8988T (cell line): ENCODE results near the gene STK39.

ENCODE experiments used
- DNase-seq: peaks from one replicate; pipeline ENCODE4 v3.0.0; 2011

STK39 gene

DNA sequence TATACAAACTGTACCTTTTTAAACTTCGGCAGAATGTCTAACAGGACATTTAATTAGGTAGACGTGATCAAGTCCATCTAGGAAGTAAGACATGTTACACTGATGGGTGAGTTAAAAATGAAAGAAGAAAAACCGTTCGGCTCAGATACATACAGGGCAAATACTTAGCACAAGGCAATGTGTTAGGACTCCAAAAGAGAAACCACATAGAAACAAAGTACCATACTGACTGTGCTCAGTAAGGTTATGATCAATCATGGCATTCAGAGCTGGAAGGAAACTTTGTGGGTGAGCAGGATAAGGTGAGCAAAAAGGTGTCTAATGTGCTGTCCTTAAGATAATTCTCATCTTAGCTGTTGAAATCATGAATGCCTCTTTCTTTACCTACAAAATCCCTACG is 211.9 kb downstream of the STK39 start:
- DNase-seq, result no peak

DNA sequence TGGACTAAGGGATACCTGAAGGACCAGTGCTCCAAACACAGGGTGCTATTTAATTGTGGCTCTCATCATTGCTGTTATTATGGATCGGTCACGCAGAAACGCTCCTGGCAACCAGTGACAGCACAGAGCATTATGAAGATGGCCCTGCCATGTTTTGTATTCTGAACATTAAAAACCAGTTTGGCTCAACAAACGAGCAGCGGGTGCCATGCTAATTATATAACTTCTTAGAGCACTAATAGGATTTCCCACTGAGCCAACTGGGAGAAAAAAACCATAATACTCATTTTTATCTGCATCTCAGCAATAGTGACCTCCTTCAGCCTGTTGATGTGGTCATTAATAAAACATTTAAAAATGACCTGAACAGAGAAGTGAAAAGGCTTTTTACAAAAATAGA is 212.8 kb downstream of the STK39 start:
- no peak for DNase-seq

DNA sequence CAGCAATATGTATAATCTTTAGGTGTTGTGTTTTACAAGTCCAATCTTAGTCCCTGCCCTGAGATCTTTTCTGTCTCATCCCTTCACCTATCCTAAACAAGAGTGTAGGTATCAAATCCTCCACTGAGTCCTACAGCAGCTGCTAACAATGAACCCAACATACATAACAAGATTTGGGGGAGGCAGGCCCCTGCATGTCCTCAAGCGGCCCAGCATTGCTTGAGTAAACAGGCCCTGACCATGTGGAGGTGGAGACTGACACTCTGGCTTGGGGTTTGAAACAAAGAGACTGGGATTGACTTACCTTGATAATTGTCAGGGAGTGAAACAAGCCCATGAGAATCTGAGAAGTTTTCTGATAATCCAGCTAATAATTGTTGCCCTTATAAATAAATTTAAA is 213.4 kb downstream of the STK39 start:
- DNase-seq, result no peak

DNA sequence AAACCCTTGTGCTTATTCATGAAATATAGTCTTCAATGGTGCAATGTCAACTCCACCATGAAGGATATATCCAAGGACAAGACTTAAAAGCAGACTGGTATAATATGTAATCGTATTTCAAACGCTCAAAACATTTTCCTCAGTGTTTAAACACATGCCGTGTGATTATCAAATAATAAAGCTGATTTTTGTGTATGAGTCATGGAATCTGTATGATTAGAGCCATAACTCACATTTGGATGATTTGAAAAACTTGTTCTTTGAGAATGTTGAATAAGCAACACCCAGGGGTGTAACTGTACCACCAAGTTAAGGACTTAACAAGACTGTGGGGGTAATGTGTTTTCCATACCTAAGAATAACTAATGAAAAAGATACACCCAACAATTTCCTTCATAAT is 215.3 kb downstream of the STK39 start:
- no peak for DNase-seq

DNA sequence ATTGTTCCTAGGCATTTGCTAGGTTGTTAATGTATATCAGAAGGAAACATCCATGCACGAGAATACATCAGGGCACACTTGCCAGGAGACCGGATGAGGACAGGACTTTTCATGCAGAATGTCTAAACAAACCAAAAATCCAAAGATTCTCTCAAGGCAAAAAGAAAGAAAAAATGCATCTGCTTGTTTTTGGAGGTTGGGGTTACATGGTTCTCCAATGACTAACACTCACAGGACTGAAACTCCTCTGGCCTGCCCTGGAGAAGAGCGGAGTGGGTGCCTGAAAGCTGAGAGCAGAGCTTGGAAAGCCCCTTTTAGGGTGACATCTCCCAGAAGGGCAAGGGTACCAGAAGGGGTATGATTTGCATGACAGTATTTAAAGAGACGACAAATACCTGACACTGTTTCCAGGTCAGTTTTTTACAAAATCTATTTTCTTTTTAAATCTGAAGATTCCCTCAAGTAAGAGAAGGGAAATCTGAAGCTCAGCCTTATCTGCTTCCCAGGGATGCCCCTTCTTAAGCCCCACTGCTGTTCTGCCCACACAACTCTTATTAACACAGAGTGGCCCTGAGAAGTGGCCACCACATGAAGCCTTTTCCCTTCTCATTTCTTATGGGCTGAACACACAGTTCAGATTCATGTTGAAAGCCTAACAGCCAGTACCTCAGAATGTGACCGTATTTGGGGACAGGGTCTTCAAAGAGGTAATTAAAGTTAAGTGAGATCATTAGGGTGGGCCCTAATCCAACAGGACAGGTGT is 216.4 kb downstream of the STK39 start:
- DNase-seq, result no peak

DNA sequence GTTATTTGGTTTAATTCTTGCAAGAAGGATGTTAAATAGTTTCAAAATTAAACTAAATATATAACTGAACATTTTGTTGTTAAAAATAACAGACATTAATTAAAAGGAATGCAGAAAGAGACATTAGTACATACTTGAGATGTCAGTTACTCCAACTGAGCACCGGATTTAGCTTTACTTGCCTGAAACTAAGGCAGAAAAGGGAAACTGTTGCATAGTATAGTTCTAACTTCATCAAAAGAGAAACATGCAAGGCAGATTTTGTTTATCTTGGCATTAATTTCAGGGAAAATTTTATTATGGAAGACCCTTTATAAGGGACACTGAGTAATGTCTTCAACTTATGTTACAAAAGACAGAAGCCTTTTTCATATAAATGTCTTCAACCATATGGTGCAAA is 218.3 kb downstream of the STK39 start:
- DNase-seq, result no peak

DNA sequence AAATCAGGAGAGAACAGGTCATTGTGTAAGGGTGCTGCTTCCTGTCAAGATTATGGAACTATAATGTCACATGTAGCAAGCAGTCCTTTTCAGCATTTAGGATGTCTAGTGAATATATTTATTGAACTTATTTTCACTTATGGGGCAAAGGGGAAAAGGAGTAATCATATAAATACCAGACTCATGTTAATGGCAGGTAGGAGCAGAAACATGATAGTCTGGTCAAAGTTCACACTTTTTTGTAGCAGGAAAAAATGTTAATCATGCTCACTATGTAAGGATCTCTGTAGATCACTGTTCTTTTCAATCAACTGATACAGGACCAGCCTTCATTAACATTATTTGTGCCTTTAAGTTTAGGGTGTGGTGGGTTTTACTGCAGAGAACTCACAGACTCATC is 219.0 kb downstream of the STK39 start:
- DNase-seq, result no peak

DNA sequence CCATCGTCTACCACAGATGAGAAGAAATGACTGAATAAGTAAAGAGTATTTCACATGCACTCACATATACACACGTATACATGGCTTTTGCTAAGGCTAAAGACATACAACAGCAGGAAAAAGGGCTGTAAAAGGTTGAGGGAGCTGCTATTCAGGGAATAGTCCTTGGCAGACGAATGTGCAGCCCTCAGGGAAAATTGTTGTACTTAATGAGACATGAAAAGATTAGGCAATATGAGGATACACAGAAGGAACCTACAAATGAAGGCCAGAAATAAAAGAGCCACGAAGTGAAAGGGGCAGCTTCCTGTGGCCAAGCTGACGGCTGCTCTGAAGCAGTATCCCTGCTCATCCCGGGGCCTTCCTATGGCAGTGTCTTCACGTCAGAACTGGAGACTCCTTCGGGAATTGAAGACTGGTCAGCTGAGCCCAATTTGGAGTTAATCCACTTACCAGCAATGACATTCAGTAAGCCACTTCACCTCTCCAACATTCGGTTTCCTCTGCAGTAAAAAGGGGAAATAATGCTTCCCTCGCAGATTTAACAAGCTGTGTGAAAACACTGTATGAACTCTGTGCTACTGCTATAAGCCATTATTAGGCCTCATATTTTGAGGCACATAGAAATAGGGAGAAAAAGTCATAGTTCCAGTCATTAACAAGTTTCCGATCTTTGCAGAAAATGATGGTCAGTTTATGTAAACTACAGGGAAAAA is 221.8 kb downstream of the STK39 start:
- no peak for DNase-seq

DNA sequence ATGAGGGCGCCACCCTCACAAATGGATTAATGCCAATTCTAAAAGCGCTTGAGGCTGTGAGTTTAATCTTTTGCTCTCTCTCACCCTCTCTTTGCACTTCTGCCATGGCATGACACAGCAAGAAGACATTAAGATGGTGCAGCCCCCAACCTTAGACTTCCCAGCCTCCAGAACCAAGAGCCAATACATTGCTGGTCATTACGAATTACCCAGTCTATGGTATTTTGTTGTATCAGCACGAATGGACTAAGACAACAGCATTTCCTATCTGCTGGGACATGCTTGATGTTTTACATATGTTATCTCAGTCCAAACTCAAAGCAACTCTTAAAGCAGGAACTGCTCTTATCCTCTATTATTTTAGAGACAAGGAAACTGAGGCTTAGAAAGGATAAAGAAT is 222.9 kb downstream of the STK39 start:
- DNase-seq, result no peak

DNA sequence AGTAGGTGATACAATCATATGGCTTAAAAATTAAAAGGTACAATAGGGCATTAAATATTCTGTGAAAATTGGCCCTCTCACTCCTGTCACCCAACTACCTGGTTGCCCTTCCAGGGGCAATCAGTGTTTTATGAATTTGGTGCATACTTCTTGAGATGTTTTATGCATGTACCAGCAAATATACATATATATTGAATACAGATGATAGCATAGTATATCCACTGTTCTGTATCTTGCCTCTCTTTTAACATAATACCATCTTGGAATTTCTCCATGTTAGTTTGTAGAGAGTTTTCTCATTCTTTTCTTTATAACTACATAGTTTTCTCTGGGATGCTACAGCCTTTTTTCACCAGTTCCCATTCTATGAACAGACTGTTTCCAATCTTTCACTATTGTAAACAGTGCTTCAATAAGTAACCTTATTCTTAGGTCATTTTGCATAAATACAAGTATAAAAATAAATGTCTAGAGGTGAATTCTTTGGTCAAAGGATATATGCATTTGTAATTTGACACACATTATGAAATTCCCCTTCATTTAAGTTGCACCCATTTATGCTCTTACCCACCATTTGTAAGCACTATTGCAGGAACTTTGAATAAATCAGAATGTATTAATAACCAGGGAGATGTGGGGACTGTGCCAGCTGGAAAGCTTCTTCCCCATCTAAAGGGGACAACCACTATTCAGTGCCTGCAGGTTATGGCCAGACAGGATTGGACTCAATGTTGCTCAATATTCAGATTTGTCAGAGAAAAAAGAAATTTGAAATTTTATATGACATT is 225.4 kb downstream of the STK39 start:
- no peak for DNase-seq

DNA sequence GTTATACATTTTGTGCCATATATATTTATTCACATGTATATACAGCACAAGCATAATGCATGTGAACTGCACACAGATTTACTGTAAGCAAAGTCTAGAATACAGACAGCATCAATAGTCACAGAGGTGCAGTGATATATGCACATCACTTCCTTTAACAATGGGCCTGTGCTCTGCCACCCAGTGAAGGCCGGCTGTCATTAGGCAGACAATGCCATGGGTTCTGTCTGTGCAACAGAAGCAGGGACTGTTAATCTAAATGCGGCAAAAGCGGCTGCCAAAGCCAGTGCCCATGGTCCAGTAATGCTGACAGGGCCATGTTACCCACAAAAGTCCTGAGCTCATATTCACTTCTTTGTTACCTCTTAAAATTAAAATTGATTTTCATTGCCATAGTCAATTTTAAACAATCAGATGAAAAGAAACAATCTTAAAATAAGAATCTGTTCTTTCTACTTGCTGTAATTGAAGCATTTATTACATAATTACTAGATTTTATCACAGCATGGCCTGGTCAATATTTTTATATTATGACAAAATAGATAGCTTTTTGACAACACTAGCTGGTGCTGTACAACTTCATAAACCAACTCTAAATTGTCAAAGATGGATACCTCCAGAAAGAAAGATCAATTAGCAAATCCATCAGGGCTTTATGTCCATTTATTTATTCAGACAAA is 232.0 kb downstream of the STK39 start:
- DNase-seq, result no peak

DNA sequence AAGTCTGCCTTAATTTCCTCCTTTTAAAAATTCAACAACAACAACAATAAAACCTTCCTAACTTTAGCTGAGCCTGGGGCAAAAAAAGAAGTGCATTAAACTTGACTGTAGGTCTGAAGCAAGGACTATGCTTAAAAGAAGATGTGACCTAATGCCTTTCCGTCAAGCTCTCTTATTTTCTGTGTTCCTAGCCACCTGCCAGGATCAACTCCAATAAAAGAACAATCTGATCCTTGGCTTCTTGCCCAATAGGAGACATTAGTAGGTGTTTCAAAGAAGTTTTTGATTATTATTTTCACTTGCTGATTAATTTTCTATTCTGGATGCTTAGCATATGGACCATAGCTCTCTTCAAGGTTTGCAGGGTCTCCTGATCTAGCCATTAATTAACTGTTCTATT is 237.5 kb downstream of the STK39 start:
- no peak for DNase-seq

DNA sequence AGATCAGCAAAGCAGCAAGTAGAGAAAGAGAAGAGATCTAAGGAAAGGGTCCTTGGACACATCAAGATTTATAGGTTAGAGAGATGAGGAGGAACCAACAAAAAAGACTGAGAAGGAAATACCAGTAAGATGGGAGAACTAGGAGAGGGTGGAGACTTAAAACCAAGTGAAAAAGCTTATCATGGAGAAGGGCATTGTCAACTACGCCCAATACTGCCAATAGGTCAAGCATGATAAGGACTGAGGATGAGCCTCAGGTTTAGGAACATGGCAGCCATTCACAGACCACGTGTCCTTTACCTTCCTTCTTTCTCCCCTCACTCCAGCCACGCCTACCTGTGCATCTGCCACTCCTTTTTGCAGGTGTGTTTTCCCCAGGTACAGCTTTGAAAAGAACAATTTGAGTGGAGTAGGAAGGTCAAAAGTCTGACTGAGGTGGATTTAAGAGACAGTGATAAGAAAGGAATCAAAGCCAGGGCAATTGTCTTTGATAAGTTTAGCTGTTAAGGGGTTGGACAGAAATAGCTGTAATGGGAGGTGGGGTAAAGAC is 238.7 kb downstream of the STK39 start:
- no peak for DNase-seq

DNA sequence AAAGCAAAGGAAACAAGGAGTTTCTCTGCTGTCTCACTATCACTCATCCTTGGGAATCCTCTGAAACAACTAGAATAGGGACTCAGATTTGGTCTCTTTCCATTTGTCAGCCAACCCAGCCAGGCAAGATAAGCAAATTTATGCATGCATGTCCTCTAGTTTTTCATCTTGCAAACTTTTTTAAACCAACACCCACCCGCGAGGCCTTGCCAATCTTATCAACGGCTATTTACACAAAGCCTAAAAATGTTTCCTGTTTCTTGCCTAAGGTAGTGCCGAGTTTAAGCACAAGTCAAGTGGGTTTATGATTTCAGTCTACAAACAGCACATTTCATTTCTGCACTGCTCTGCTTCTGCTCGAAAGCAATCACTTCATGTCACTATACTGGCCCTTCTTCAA is 240.9 kb downstream of the STK39 start:
- DNase-seq, result no peak

DNA sequence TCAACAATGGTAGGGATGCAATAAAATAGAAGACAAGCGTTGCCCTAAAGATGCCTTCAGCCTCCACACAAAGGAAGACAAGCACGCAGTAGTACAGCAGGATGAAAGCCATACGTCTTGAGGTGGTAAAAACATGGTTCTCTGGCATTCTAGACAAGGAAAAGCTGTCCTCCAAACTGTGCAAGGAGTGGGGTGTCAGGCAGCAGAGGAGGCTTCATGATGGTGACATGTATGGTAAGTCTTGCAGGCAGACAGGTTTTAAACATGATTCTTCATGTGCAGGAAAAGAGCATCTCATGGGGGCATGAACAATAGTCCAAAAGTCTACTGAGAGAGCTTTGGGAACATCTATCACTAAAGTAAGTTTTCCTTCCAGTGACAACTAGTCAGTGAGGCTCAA is 241.8 kb downstream of the STK39 start:
- DNase-seq, result no peak

DNA sequence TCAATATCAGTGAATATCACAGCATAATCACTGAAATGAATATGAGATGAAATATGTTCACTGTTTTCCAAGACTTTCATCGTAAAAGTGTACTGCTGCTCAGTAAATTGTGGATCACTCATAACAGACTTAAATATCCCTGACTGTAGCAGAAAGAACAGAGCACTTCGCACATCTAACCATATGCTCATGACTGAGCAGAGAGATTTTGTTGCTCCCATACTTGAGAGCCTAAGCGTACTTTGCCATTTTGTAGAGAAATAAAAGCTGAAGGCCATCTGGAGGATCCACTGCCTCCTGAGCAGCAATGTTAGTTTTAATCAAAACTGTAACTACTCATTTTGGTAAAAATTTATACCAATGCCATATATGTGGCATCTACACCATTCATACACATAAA is 243.5 kb downstream of the STK39 start:
- no peak for DNase-seq

DNA sequence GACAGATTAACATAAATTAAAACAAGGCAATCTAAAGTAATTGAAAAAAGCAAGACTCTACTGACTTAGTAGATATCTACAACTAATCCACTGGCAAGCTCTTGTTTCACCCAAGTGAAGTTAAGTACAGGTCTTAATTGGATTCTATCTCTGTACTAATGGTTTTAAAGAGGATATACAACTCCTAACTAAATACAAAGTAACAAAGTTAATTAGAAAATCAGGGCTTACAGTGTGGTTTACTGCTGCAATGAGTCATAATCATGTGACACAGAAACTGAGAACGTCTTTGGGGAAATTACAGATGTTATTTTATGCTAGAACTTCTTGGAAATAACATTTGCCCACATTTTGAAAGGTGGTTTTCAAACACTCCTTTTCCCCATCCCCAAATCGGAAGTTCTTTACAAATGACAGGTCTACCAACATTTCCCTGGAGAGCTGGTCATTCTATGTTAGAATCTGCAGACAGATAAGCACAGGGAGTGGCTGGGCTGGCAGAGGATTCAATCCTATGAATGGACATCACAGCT is 245.3 kb downstream of the STK39 start:
- no peak for DNase-seq

DNA sequence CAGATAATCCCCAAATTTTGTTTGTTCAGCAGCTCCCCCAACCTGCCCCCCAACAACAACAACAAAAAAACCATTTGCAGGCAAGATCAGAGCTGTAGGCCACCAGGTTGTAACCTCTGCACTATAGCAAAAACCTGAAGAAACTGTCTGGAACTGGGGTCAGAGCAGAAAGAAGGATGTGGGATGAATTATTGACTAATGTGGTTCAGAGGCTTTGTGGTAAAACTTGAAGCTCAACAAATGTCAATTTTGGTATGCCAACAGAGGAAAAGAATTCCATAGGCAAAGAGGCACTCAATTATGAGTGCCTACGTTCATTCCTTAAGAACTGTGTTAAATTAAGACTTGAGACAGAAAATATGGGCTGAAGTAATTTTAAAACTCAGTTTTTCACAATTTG is 255.1 kb downstream of the STK39 start:
- DNase-seq, result no peak

DNA sequence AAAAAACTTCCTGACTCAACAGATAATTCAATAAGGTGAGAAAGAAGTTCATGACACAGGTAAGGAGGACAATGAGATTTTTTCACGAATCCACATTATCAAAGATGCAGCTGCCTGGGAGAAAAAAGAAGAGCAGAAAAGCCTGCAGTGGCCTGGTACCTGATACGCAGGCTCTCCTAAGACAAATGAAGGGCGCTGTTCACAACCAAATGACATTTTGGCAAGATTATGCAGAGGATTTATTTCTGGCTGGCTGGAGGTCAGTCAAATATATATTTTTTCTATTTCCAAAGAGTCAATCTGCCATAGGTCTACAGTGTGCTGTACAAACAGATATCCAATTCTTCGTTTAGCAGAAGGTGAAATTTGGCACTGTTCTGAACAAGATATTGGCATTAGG is 257.3 kb downstream of the STK39 start:
- no peak for DNase-seq

DNA sequence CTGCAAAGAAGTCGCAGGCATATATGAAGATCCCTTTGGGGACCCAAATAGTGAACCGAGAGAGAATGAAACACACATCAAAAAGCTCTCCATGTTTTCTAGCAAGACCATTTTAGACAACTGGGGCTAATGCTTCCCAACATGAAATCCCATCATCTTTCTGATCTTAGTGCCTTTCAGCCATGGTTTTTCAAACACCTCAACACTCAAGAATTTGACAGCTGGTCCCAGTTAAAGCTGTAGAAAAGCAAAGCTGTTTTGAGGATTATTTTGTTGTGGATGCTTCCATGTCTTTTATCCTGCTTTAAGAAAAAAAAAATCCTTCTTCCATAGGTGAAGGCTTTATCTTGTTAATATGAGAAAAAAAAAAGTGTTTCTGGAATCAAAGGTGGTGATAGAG is 259.1 kb downstream of the STK39 start:
- no peak for DNase-seq

DNA sequence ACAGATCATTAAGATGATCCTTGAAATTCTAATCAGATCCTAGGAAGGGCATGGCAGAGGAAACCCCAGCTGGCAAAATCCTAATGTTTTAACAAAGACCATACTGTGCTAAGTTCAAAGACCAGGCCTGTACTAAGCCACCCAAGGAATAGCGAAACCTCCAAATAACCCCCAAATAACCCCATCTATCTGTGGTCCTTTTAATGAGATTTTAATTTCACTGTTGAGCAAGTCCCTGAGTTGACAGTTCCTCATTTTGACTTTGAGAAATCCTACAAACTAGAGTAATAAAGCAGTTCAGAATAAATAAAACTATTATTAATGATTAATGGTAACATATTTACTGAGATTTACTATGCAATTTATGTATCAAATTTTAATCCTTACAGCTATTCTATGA is 259.8 kb downstream of the STK39 start:
- no peak for DNase-seq

DNA sequence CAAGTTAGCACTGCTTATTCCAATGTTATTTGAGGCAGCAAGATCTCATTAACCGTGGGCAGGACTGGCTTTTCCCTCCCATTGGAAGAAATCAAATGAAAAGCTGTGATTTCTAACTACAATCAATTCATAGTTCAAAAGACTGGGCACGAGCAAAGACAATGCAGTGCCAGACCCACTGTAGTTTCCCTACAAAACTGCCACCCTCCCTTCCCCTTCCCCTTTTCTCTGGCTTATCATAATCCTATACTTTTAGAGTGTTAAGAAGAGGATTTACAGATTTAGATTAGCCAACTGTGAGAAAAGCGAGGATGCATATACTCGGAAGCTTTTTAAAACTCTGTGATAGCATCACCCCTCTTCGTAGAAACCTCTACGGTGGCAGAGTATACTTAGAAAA is 260.4 kb downstream of the STK39 start:
- no peak for DNase-seq

DNA sequence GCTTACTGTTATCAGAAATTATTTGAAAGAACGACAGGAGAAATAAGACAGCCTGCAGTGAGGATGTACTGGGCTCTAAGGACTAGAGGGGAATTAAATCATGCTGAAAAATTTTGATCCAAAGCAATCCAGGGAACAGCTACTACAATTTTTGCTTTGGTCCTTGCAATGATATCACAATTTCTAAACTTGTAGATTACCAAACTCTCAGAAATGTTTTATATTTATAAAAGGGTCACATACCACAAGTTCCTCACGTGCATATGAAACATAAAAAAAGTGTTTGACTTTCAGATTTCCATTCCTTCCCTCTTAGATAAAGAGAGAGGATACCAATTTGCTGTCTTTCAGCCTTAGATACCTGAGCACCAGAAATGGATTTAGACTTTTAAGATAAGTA is 261.2 kb downstream of the STK39 start:
- DNase-seq, result no peak
